Liver (tissue), 9 donors: ENCODE data around the gene PIEZO1. TPM values are rescaled to one million over a fixed set of nuclear protein-coding genes. Genes with fewer than 3 reads are reported as not detected.

Experiments
- DNase-seq: peaks from one replicate; pipeline ENCODE4 v3.0.0-alpha.2; 2017; ENCODE audit warnings: low spot score
- H3K27ac ChIP-seq, 2 donors: one replicate each; pipeline ENCODE4 v1.7.0; 2013; ENCODE audit warnings: inconsistent platforms in 2 of 2, low read length in 2 of 2, control low read depth in 1 of 2, low read depth in 1 of 2, mild to moderate bottlenecking in 1 of 2
- H3K27me3 ChIP-seq, 4 donors: one replicate each; pipeline versions ENCODE4 v1.6.1 to v1.7.0; 2013; ENCODE audit warnings: low read length in 3 of 4, inconsistent platforms in 1 of 4, mild to moderate bottlenecking in 1 of 4, moderate library complexity in 1 of 4; ENCODE audit not compliant: control insufficient read depth in 4 of 4, insufficient read depth in 4 of 4
- H3K36me3 ChIP-seq, 4 donors: one replicate each; pipeline versions ENCODE4 v1.6.1 to v1.7.0; 2013; ENCODE audit warnings: low read length in 3 of 4, mild to moderate bottlenecking in 3 of 4, low read depth in 1 of 4, moderate library complexity in 1 of 4; ENCODE audit not compliant: control insufficient read depth in 4 of 4, insufficient read depth in 3 of 4
- H3K4me1 ChIP-seq, 4 donors: one replicate each; pipeline versions ENCODE4 v1.6.1 to v1.7.0; 2013; ENCODE audit warnings: low read length in 3 of 4, mild to moderate bottlenecking in 3 of 4, moderate library complexity in 1 of 4; ENCODE audit not compliant: control insufficient read depth in 4 of 4, insufficient read depth in 4 of 4
- H3K4me3 ChIP-seq, 3 donors: one replicate each; pipeline versions ENCODE4 v1.6.1 to v1.7.0; 2013; ENCODE audit warnings: low read length in 3 of 3, control low read depth in 1 of 3, low read depth in 1 of 3, mild to moderate bottlenecking in 1 of 3
- H3K9ac ChIP-seq, 2 donors: one replicate each; pipeline ENCODE4 v1.7.0; 2013; ENCODE audit warnings: low read length in 2 of 2, mild to moderate bottlenecking in 2 of 2, moderate library complexity in 2 of 2, control low read depth in 1 of 2, low read depth in 1 of 2
- H3K9me3 ChIP-seq, 4 donors: one replicate each; pipeline versions ENCODE4 v1.6.1 to v1.7.0; 2013; ENCODE audit warnings: low read length in 3 of 4; ENCODE audit not compliant: control insufficient read depth in 4 of 4
- ATF3 ChIP-seq: IDR thresholded peaks from 2 replicates; pipeline ENCODE4 v1.6.1; 2016; ENCODE audit warnings: antibody characterized with exemption
- CTCF ChIP-seq: fragments of 150-350 bp; IDR thresholded peaks from 2 replicates; pipeline ENCODE4 v1.5.1; 2017; ENCODE audit warnings: improper control_type of control experiment, low read depth, low read length; ENCODE audit not compliant: missing input control
- EGR1 ChIP-seq, 2 donors: IDR thresholded peaks; 2 replicates each; pipeline ENCODE4 v1.6.1; 2016 to 2018; ENCODE audit warnings: antibody characterized with exemption in 2 of 2, low read depth in 2 of 2
- FOXA1 ChIP-seq: IDR thresholded peaks from 2 replicates; pipeline ENCODE4 v1.6.1; 2016; ENCODE audit warnings: antibody characterized with exemption
- FOXA2 ChIP-seq: IDR thresholded peaks from 2 replicates; pipeline ENCODE4 v1.6.1; 2016; ENCODE audit warnings: antibody characterized with exemption
- GABPA ChIP-seq, 2 donors: IDR thresholded peaks in 1 of 2; conservative IDR thresholded peaks in 1 of 2; 2 replicates each; pipeline ENCODE4 v1.6.1; 2016; ENCODE audit warnings: antibody characterized with exemption in 2 of 2, mild to moderate bottlenecking in 1 of 2, moderate library complexity in 1 of 2
- HNF4A ChIP-seq, 2 donors: conservative IDR thresholded peaks; 2 replicates each; pipeline ENCODE4 v1.6.1; 2016; ENCODE audit warnings: antibody characterized with exemption in 2 of 2, mild to moderate bottlenecking in 2 of 2
- HNF4G ChIP-seq: IDR thresholded peaks from 2 replicates; pipeline ENCODE4 v1.6.1; 2016; ENCODE audit warnings: antibody characterized with exemption
- JUND ChIP-seq, 2 donors: IDR thresholded peaks; 2 replicates each; pipeline ENCODE4 v1.6.1; 2016; ENCODE audit warnings: antibody characterized with exemption in 2 of 2
- MAX ChIP-seq: IDR thresholded peaks from 2 replicates; pipeline ENCODE4 v1.6.1; 2016; ENCODE audit warnings: antibody characterized with exemption
- NR2F2 ChIP-seq: IDR thresholded peaks from 2 replicates; pipeline ENCODE4 v1.6.1; 2016; ENCODE audit warnings: antibody characterized with exemption
- RAD21 ChIP-seq, 2 donors: IDR thresholded peaks; 2 replicates each; pipeline ENCODE4 v1.6.1; 2016; ENCODE audit warnings: antibody characterized with exemption in 2 of 2, mild to moderate bottlenecking in 2 of 2
- REST ChIP-seq: IDR thresholded peaks from 2 replicates; pipeline ENCODE4 v1.6.1; 2016; ENCODE audit warnings: antibody characterized with exemption, mild to moderate bottlenecking
- RXRA ChIP-seq, 2 donors: IDR thresholded peaks; 2 replicates each; pipeline ENCODE4 v1.6.1; 2017 to 2018; ENCODE audit warnings: antibody characterized with exemption in 2 of 2, mild to moderate bottlenecking in 1 of 2
- SP1 ChIP-seq: IDR thresholded peaks from 2 replicates; pipeline ENCODE4 v1.6.1; 2018; ENCODE audit warnings: antibody characterized with exemption, mild to moderate bottlenecking
- TAF1 ChIP-seq: conservative IDR thresholded peaks from 2 replicates; pipeline ENCODE4 v1.6.1; 2016; ENCODE audit warnings: antibody characterized with exemption, mild to moderate bottlenecking
- YY1 ChIP-seq: IDR thresholded peaks from 2 replicates; pipeline ENCODE4 v1.6.1; 2016; ENCODE audit warnings: antibody characterized with exemption, mild to moderate bottlenecking
- ZBTB33 ChIP-seq: IDR thresholded peaks from 2 replicates; pipeline ENCODE4 v1.6.1; 2016; ENCODE audit warnings: antibody characterized with exemption
- WGBS: extraction: QIAGEN DNeasy Blood & Tissue Kit; methylation state at CpG from one replicate; pipeline ENCODE4 v1.1.7; 2013; 5-methylcytosine and 5-hydroxymethylcytosine counted together
- polyA plus RNA-seq, 2 donors: library from polyadenylated mRNA; stranded (reverse) in 1 of 2; unstranded in 1 of 2; fragments of 200-250 nt in 1 of 2; fragments of >200 nt in 1 of 2; fragmentation: Nextera tagmentation in 1 of 2; extraction: Ambion mirVana in 1 of 2; gene quantifications; one replicate each; pipeline versions ENCODE4 v1.2.1 to v1.2.3, GENCODE V29; 2013 to 2015
- total RNA-seq, 2 donors: library from RNA; depleted of rRNA; stranded (reverse); fragments of >200 nt; gene quantifications; one replicate each; pipeline ENCODE4 v1.2.3, GENCODE V29; 2014
- donor health status: healthy.
- donor health status: healthy.
- donor health status: healthy.
- donor health status: healthy.
- donor health status: healthy.

Gene PIEZO1
- total and polyA plus RNA-seq, 4 donors, result 15.3 to 74.7 (median 59.2) TPM

GRCh38 chr16:88699180-88699579 lies 85.8 kb downstream of the PIEZO1 start:
- Histone ChIP-seq H3K27ac (no peak overlapping the region), H3K4me3 (no peak overlapping the region)

More at GRCh38 chr16:88699180-88699579, 85.8 kb downstream of the PIEZO1 start:
- TF ChIP-seq FOXA1 (no peak), GABPA (IDR thresholded peaks at IDR 0.05 in 1 of 2, conservative IDR thresholded peaks at IDR 0.05 in 1 of 2) (no peak), FOXA2 (no peak), HNF4A (conservative IDR thresholded peaks at IDR 0.05) (no peak), YY1 (no peak), HNF4G (no peak), JUND (IDR thresholded peaks at IDR 0.05) (no peak), REST (no peak), CTCF (no peak), RAD21 (IDR thresholded peaks at IDR 0.05) (no peak), SP1 (no peak), NR2F2 (no peak), TAF1 (no peak), ZBTB33 (no peak), EGR1 (IDR thresholded peaks at IDR 0.05; ENCODE audit: low read depth in 2 of 2) (no peak), MAX (no peak), RXRA (IDR thresholded peaks at IDR 0.05) (no peak), ATF3 (no peak)
- Histone ChIP-seq H3K36me3 (peaks cover 2 to 15% (median 6%) of the 10 kb centered on the region in 4 donors), H3K4me1 (peaks cover 0 to 17% (median 4%) of the 10 kb centered on the region in 4 donors), H3K9ac (no peak overlapping the region), H3K9me3 (no peaks in the 10 kb centered on the region), H3K27me3 (no peaks in the 10 kb centered on the region)
- 93% methylated on average over 16 of the region's 16 CpGs for WGBS
- DNase-seq, result no peak
